ENCODE measurements around the gene NCKAP5. TPM values are rescaled to one million over a fixed set of nuclear protein-coding genes. Genes with fewer than 3 reads are reported as not detected.
"Not testable (repeated sequence)": the region's sequence is repeated elsewhere in the genome, so short reads cannot be mapped to it uniquely, and the experiment has no call there.

The NCKAP5 gene
- polyA plus RNA-seq, 2 of the 4 experiments (the other 2 are of a cell fraction): 3.0 to 4.1 TPM

GRCh38 chr2:133209325-133209724 is 358.9 kb downstream of the NCKAP5 start:
- H3K27ac ChIP-seq: no peak overlapping the region
- ChIA-PET POLR2A (no interaction called here), CTCF (interaction anchor here (1.3 kb wide), 1 partner anchor 662 kb away, joined by 3 read pairs; no protein-coding TSS in a partner anchor)
- H3K4me3 ChIP-seq: no peak overlapping the region
- TF ChIP-seq SMC3 (IDR thresholded peaks at IDR 0.05) (no peak), HES2 (IDR thresholded peaks at IDR 0.05) (no peak), CHD2 (IDR thresholded peaks at IDR 0.05; ENCODE audit: low read length, partially characterized antibody) (no peak), MAX (IDR thresholded peaks at IDR 0.05) (no peak), HDAC2 (IDR thresholded peaks at IDR 0.05) (no peak), PBX3 (IDR thresholded peaks at IDR 0.05) (no peak), USF2 (IDR thresholded peaks at IDR 0.05) (no peak), EHMT2 (IDR thresholded peaks at IDR 0.05; ENCODE audit: low read depth) (no peak), MAFK (IDR thresholded peaks at IDR 0.05; ENCODE audit: partially characterized antibody) (no peak), JUN (IDR thresholded peaks at IDR 0.05) (no peak), CEBPB (IDR thresholded peaks at IDR 0.05) (no peak), ZSCAN20 (CRISPR knock-in tag; IDR thresholded peaks at IDR 0.05) (no peak), REST (IDR thresholded peaks at IDR 0.05) (no peak), HMGXB4 (CRISPR knock-in tag; IDR thresholded peaks at IDR 0.05; ENCODE audit: borderline replicate concordance) (no peak), KDM1A (IDR thresholded peaks at IDR 0.05; ENCODE audit: low read depth) (no peak), MAZ (IDR thresholded peaks at IDR 0.05; ENCODE audit: borderline replicate concordance, low read depth, low read length) (no peak), ATOH8 (CRISPR knock-in tag; IDR thresholded peaks at IDR 0.05; ENCODE audit: low read depth) (no peak), BCL3 (IDR thresholded peaks at IDR 0.05) (no peak), HEYL (CRISPR knock-in tag; IDR thresholded peaks at IDR 0.05) (no peak)
- FAIRE-seq (no peak), ATAC-seq (no peak), DNase-seq (ENCODE audit: low read depth in 1 of 2, low spot score in 1 of 2) (no peak)
- peak overlapping the region; percentile 19; the same call in 2 of the 3 replicates for H3K4me2 ChIP-seq
- no peaks in the 10 kb centered on the region for H3K9me3 ChIP-seq
- H3K4me1 ChIP-seq: peaks cover 10% of the 10 kb centered on the region; the same call in 2 of the 3 replicates
- 79% methylated on average over 2 of the region's 2 CpGs for WGBS (ENCODE audit: missing lambda C conversion rate)

GRCh38 chr2:133206666-133207065 is 361.6 kb downstream of the NCKAP5 start:
- FAIRE-seq; POLR2A ChIA-PET; H3K4me2 ChIP-seq; CTCF ChIA-PET; DNase-seq (ENCODE audit: low read depth in 1 of 2, low spot score in 1 of 2); H3K9me3 ChIP-seq; H3K4me3 ChIP-seq; ATAC-seq; H3K4me1 ChIP-seq: not testable (repeated sequence)
- H3K27ac ChIP-seq: peak overlapping the region in 1 of 2 experiments; percentile 28; a peak in 1 of 6 replicates
- WGBS (ENCODE audit: missing lambda C conversion rate): 74% methylated on average over 7 of the region's 7 CpGs

Measured in A549 (cell line).